ENCODE measurements around the gene CNIH2.

GRCh38 chr11:66332371-66333219 is 54.6 kb downstream of the CNIH2 start:
- TF ChIP-seq KAT7 (CRISPR knock-in tag; IDR thresholded peaks at IDR 0.05; ENCODE audit: borderline replicate concordance) (no peak), CTCF (IDR thresholded peaks at IDR 0.05) (no peak), ZBTB43 (CRISPR knock-in tag; IDR thresholded peaks at IDR 0.05) (no peak), SOX15 (CRISPR knock-in tag; IDR thresholded peaks at IDR 0.05) (no peak), ZNF416 (CRISPR knock-in tag; IDR thresholded peaks at IDR 0.05) (no peak), ATF6 (CRISPR knock-in tag; IDR thresholded peaks at IDR 0.05) (no peak), SP1 (CRISPR knock-in tag; conservative IDR thresholded peaks at IDR 0.05) (no peak), MAX (CRISPR knock-in tag; IDR thresholded peaks at IDR 0.05) (no peak), RORB (CRISPR knock-in tag; IDR thresholded peaks at IDR 0.05) (no peak)

Data from WTC11 (cell line).